ENCODE data around the gene DIAPH3.
"Not testable (repeated sequence)": the region's sequence is repeated elsewhere in the genome, so short reads cannot be mapped to it uniquely, and the experiment has no call there.

Gene DIAPH3

GRCh38 chr13:60163478-60164233, at the start of gene DIAPH3:
Gene DIAPH3, minus strand, starts transcription at chr13:60163928. Its CDS starts 162 bp downstream, at chr13:60163766.
- peak; percentile 87 to 96 for DNase-seq

GRCh38 chr13:60213236-60213744, 49.6 kb upstream of the DIAPH3 start:
- DNase-seq, result no peak

GRCh38 chr13:60211548-60211947, 47.8 kb upstream of the DIAPH3 start:
- no peak for DNase-seq

- no peak for DNase-seq
Observed at GRCh38 chr13:60210510-60211330, 47.0 kb upstream of the DIAPH3 start.

- not testable (repeated sequence) for DNase-seq
Observed at GRCh38 chr13:60205499-60205898, 41.8 kb upstream of the DIAPH3 start.

- no peak for DNase-seq
Observed at GRCh38 chr13:60201286-60201685, 37.6 kb upstream of the DIAPH3 start.

- DNase-seq, result not testable (repeated sequence)
Observed at GRCh38 chr13:60195893-60196292, 32.2 kb upstream of the DIAPH3 start.

- no peak for DNase-seq
Observed at GRCh38 chr13:60182907-60183306, 19.2 kb upstream of the DIAPH3 start.

GRCh38 chr13:60178327-60178726, 14.6 kb upstream of the DIAPH3 start:
- DNase-seq, result no peak

- DNase-seq, result no peak
Observed at GRCh38 chr13:60175571-60175970, 11.8 kb upstream of the DIAPH3 start.

- DNase-seq, result no peak
Observed at GRCh38 chr13:60174113-60174512, 10.4 kb upstream of the DIAPH3 start.

GRCh38 chr13:60172111-60172510, 8.4 kb upstream of the DIAPH3 start:
- no peak for DNase-seq

GRCh38 chr13:60170414-60170813, 6.7 kb upstream of the DIAPH3 start:
- DNase-seq, result no peak

GRCh38 chr13:60169239-60170031, 5.7 kb upstream of the DIAPH3 start:
- DNase-seq, result no peak

- no peak for DNase-seq
Observed at GRCh38 chr13:60167121-60167520, 3.4 kb upstream of the DIAPH3 start.

GRCh38 chr13:60165391-60166099, 1.8 kb upstream of the DIAPH3 start:
- no peak for DNase-seq

GRCh38 chr13:60164234-60164889, 634 bp upstream of the DIAPH3 start:
- no peak for DNase-seq

GRCh38 chr13:60162096-60162495, 1.6 kb downstream of the DIAPH3 start:
- DNase-seq, result no peak

- DNase-seq, result no peak
Observed at GRCh38 chr13:60158321-60158801, 5.4 kb downstream of the DIAPH3 start.

- no peak for DNase-seq
Observed at GRCh38 chr13:60155978-60156377, 7.8 kb downstream of the DIAPH3 start.

- no peak for DNase-seq
Observed at GRCh38 chr13:60152904-60153303, 10.8 kb downstream of the DIAPH3 start.

- DNase-seq, result no peak
Observed at GRCh38 chr13:60152114-60152513, 11.6 kb downstream of the DIAPH3 start.

All from NCI-H187 (cell line).